ENCODE data around the gene RNF152.

The RNF152 gene

DNA sequence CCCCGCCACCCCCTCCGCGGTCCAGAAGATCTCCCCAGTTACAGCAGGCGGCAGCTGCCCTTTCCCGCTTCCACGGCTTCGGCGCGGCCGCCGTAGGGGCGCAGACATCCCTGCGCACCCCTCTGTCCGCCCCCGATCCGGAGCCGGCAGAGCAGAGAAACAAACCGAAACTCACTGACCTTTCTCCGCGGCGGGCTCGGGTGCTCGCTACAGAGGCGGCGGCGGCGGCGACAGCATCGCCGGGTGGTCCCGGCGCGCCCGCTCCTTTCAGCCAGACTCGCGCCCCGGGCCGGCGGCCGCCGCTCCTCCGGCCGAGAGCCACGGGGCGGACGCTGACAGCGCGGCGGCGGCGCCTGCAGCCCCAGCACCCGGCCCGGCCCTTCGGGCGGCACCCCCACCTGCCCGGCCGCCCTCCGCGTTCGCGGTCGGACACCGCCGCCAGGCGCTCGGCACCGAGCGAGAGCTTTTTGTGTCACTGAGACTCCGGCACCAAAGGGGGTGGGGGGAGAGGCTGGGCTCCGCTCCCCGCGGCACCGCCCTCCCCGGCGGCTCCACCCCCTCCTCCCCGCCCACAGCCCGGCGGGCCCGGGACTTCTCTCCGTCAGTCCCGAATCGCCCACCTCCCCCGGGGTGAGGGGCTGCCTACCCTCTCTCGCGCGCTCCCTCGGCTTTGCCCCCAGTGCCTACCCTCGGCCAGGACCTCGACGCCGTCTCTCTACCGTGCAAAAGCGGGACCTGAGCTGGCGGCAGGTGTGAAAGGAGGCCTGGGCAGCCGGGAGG, 1.4 kb upstream of the RNF152 start:
- peak in 13 of 14 donors; percentile 24 to 78 (median 64) for DNase-seq

- peak in 13 of 14 donors; percentile 15 to 71 (median 47) for DNase-seq
Measured at GRCh38 chr18:61893309-61893970, 633 bp upstream of the RNF152 start.

DNA sequence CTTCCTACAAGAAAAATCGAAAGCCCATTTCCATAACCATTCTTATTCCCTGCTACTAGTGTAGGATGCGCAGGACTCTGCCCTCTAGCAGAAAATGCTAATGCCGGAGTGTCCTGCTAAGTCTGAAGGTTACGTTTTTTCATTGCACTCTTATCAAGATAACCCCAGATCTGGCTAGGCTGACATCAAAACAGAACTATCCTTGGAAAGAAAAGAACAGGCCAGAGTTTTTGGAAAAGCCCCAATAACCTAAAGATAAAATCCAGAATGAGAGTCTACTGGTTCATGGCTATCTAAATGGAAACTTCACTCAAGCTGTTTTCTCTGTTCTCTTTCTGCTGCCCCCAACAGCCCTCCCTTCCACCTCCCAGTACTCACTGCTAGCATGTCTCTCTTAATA, 913 bp downstream of the RNF152 start:
- peak in 1 of 14 donors; percentile 63 for DNase-seq

DNA sequence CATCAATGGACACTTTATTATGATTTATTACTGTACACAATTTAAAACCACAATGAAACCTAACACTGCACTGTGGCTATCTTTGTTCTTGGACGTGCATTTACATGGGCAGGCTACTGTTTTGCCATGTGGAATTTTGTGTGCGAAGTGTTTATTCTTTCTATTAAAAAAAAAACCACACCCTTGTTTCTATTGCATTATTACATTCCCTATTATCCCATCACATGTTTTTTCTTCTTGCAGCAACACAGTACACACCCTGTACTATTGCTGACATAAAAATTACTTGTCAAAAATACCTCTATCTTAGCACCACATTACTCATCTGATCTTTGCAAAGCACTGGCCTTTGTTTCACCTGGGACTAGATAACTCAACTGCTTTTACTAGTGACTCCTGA, 1.5 kb downstream of the RNF152 start:
- no peak for DNase-seq

GRCh38 chr18:61890344-61890743, 2.5 kb downstream of the RNF152 start:
- no peak for DNase-seq

GRCh38 chr18:61889541-61889940, 3.3 kb downstream of the RNF152 start:
- peak in 1 of 14 donors; percentile 22 for DNase-seq

- DNase-seq = no peak
Measured at GRCh38 chr18:61888622-61889021, 4.2 kb downstream of the RNF152 start.

- no peak for DNase-seq
Measured at GRCh38 chr18:61887838-61888237, 5.0 kb downstream of the RNF152 start.

DNA sequence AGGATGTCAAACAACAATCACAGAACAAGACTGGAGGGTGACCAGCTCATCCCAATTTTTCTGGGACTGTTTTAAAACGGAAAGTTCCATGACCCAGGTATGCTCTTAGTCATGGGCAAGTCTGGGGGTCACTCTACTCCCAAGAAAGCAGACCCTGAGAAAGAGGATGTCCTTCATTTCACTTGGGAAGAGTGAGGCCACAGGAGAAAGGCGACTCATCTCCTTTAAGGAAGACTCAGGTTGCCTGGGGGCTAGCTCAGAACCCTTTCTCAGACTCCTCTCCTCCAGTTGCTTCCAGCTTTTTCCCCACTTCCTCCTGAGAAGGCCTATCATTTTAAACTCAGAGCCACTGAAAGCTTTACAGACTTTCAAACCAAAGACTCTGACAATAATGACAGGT, 9.3 kb downstream of the RNF152 start:
- DNase-seq = no peak

DNA sequence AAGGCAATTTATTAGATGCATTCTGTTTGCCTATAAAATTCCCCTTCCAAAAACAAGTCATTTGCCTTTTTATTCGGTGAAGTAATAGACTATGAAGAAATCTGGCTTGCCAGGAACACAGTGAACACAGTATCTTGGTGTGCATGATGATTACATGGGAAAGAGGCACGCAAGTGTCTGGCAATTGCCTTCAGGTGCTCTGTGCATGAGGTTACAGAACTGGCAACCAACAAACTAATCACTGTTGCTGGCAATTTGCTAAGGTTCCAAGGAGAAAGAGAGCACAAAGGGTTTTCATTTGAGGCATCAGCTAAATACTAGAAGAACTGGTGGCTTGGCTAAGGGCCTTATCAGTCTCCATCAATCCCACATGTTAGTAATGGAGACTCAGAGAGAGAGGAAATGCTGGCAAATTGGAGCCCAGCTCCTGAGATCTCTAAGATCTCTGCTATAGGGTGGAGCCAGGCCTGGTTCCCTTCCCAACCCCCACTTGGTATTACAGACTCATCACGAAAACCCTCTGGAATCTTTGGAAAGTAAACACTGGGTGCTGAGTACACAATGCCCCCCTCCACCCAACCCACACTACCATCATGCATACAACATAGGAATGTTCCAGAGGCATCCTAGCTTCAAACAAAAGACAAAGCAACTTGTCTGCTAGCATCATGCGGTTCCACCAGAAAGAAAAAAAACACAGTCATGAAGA, 10.4 kb downstream of the RNF152 start:
- DNase-seq = peak in 1 of 14 donors; percentile 39

GRCh38 chr18:61876899-61877298, 15.9 kb downstream of the RNF152 start:
- peak in 12 of 14 donors; percentile 19 to 71 (median 44) for DNase-seq

- no peak for DNase-seq
Measured at GRCh38 chr18:61870151-61870550, 22.7 kb downstream of the RNF152 start.

- no peak for DNase-seq
Measured at GRCh38 chr18:61869636-61870035, 23.2 kb downstream of the RNF152 start.

GRCh38 chr18:61865466-61866175, 27.2 kb downstream of the RNF152 start:
- no peak for DNase-seq

GRCh38 chr18:61861372-61861771, 31.4 kb downstream of the RNF152 start:
- no peak for DNase-seq

GRCh38 chr18:61860302-61860701, 32.5 kb downstream of the RNF152 start:
- no peak for DNase-seq

- no peak for DNase-seq
Measured at GRCh38 chr18:61859113-61859512, 33.7 kb downstream of the RNF152 start.

DNA sequence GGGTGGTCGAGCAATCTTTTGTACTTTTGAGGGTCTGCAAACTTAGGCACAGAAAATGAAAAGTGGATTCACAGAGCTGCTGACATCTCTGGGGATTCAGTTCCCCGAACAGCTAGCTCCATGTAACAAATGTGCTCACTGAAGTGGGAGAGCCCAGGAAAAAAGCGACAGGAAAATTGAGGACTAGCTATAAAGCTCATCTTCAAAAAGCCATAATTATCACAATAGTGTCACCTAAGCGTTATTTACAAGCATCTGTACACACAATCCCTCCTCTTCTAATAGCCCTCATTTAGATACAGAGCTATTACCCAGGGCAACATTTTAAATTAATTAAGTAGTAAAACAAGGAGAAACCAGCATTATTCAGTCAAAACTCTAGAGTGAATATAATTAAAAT, 36.1 kb downstream of the RNF152 start:
- DNase-seq = no peak

DNA sequence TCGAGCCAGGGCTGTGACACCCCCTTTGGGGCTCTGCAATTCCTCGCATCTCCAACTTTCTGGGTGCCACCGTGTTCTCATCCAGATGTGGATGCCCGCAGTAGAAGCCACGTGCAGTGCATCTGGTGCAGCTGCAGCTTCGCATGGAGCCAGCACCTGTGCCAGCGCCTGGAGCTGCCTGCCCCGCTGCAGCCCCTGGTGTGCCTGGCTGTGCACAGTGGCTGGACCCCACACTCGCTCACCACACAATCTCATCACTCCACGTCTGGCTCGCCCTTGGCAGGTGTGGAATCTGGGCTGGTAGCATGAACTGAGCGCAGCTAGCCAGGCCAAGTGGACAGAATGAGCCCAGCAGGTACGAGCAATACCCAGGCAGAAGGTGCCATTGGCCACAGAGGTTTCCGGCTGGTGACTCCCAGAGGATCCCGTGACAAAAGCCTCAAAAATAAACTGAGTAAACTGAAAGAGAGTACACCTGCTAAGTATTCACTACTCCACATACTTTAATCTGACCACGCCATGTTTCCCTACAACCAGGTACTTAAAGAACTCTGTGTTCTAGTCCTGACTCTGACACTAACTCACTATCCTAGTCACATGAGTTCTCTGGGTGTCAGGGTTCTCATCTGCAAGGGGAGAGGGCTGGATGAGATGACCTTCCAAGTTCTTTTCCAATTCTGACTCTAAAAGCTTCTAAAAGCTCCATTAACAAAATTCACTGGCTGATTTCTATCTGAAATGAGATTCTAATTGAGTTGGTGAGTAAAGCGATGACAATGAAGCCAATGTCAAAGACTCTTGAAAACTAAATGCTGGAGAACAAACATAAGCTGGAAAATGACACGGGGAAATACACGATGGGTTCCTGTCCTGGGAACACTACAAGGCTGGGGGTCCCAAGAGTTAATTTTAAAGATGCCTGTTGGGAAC, 37.1 kb downstream of the RNF152 start:
- peak in 1 of 14 donors; percentile 77 for DNase-seq

DNA sequence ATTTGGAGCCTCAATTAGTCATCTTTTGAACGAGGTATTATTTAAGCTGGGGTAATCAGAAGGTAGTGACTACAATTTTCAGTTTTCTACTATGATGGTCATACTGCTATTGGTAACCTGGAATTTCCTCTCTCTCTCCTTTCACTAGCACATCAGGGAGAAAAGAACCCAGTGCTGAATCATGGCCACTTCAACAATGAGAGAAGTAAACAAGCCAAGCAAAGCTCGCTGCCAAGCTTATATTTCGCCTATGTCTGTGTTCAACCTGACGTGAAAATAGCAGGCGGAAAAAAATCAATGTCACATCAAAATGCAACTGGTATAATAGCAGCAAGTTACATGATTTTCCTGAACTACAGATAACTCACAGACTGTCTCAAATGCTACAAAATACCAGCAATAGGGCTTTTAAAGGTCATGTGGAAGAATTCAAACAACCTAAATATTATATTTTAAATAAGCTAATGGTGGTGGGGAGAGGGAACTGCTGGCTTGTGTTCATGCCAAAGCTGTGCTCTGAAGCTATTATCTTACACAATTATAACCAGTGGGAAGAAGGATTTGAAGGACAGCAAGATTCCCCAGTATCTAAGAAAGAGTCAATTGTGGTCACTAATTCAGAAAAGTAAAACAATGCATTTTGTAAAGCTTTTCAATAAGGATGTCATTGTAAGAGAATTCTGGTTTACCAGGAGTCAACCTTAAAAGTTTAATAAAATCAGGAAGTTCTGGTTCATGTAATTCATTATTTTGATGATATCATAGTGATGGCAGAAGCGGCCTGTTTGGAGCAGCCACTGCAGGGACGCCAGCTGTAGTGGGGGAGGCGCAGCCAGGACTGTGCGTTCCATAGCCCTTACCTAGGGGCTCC, 38.0 kb downstream of the RNF152 start:
- peak in 1 of 14 donors; percentile 40 for DNase-seq

Data from C1 segment of cervical spinal cord (tissue), 14 donors.